ENCODE results near the gene PPP2R5C.

The PPP2R5C gene

DNA sequence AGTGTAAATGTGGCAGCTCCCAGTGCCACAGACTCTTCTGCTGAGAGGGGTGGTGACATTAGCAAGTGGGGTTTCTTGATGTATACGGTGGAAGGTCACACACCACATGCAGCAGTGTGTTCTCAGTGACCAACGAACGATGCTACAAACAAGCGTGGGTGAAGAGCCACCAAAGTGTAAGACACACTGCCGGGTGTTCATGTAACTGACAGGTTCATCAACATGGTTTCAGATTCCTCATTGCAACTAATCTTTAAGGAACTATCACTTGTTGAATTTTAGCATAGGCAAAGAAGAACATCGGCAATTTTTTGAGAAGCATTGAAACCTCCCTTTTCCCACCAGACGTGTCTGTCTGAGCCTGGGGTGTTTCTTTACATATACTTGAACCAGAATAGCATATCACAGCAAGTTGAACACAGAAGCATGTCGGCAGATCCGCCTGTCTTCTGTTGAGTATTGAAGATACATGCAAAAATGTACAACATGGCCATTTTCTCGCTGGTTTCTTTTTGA lies 58.8 kb downstream of the PPP2R5C start:
- no peak for DNase-seq

DNA sequence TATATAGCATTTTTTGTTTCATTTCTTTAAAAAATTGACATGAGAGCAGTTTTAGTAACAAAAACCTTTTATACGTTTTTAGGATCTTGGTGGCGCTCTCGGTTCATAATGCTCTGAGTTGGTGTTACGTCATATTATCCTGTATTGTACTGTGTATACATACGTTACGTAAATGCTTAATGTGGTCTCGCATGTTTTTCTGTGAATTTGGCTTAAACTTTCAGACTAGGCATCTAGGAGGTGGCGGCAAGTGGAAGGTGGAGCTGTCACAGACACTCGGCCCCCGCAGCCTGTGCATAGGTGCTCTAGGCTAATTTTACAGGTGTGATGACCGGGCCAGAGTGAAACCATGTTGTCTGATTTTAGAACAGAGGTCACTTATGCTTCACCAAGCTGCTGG lies 60.0 kb downstream of the PPP2R5C start:
- DNase-seq = peak; percentile 66

DNA sequence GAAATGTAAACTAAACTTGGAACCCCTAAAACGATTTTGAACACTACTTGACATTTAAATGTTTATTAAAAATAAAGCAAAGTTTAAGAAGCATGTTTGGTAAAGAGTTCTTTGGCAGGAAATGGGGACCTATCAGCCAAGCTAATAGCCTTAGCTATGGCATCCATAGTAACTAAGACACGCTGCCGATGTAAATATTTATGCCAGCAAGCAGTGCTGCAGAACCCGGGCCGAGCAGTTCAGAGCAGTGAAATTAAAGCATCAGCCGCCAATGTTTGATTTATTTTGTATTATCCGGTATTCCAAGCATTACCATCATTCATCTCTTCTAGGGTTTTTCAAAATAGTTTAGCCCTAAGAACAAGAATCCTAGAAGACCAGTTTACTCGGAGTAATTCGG lies 61.6 kb downstream of the PPP2R5C start:
- DNase-seq = peak; percentile 39

DNA sequence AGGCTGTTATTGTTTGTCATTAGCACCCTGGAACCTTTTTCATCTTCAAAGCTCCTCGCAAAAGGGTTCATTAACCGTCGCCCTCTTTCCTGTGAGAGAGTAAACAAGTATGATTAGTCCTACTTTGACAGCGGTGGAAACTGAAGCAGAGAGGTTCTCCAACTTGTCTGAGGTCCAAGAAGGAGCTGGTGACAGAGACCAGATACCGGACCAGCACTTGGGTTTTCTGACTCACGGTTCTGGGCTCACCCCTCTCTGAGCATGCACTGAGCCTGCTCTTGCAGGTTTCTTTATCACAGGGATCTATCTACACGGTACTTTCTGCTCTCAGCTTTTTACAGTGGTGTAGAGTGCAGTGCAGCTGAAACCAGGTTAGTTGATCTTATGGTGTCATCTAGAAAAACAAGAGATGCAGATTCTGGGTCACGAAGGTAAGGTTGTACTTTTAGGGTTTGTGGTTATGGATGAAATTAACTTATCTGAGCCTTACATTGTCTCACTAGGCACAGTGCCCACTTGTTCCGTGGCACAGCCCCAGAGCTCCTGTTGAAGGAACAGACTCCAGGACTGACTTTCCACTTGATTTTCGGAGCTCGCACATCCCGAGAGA lies 62.1 kb downstream of the PPP2R5C start:
- peak; percentile 69 for DNase-seq

DNA sequence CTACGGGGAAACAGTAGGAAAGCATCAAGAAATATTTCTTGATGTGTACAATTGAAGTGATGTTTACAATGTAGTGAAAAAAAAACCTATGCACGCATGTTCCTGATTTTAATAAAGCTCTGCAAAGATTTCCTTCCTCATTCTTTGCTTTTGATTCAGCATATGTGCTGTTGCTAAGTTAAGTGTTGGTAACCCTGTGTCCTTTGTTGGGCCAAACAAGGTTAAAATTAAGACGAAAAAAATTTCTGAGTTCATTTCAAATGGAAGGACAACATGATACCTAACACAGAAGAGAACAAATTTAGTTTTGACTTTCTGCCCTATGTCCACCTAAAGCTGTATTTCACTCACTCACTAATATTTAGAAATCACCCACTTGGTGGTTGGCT lies 62.8 kb downstream of the PPP2R5C start:
- no peak for DNase-seq

DNA sequence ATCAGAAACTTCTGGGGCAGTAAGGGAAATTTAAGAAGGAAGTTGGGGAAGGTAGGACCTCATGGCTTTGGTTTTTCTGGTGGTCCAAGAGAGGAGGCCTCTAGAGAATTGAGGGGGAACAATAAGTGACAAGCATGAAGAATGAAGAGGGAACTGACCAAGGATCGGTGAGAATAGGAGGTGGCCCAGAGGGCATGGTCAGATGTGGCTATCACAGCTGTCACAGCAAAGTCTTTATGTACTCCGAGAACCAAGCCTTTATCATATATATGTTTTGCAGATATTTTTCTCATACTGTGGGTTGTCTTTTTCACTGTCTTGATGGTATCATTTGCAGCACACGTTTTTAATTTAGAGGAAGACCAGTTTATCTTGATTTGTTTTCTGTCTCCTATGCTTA lies 64.3 kb downstream of the PPP2R5C start:
- DNase-seq = no peak

DNA sequence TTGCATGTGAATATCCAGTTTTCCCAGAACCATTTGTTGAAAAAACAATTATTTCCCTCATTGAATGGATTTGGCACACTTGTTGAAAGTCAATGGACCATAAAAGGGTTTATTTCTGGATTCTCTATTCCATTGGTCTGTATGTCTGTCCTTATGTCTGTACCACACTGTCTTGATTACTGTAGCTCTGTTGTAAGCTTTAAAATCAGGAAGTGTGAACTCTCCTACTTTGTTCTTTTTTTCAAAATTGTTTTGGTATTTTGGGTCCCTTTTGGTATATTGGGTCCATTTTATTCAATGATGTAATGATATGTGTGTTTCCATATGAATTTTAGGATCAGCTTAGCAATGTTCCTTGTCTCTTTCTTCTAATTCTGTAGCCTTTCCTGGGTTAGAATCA lies 64.8 kb downstream of the PPP2R5C start:
- DNase-seq = no peak

DNA sequence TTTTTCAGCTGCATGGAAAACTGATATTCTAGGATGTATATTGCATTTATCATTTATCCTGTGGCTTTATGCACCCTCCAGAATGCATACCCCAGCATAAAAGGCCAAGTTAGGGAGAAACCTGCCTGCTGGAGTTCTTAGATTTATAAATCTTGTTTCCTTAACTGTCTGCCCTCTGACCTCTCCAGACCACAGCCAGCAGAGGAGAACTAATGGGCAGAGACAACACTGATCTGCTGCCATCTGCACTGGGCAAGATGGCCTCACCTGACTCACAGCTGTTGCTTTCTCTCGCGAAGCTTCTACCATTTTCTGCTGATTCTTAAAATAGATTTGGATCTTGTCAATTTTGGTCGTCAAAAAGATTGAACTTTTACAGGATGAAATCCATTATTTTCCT lies 65.8 kb downstream of the PPP2R5C start:
- DNase-seq = no peak

DNA sequence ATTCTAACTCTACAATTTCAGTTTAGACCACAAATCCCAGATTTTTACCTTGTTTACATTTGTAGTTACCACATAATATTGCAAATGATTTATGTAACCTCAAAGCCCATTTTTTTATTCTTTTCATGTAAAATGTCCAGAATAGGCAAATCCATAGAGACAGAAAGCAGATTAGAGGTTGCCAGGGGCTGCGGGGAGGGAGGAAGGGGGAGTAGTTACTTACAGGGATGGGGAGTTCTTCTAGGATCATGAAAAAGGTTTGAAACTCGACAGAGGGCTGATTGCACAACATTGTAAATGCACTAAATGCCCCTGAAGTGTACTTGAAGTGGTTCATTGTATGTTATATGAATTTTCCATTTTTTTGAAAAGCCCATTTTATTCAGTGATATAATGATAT lies 66.5 kb downstream of the PPP2R5C start:
- DNase-seq = no peak

DNA sequence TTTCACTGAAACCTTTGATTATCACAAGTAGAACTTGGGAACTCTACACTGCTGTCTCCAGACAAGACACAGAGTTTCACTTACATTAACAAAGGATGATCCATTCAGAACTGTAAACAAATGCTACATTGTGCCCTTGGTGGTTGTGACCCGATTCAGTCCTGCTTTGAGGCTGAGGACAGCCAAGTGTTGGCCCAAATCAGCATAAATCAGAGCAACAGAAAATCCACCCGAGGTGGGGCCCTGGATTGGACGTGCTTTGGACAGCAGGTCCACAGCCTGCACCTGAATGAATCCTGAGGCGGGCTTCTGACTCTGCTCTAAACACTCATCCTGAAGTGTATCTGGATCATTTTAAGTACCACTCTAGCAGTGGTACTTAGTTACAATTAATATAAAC lies 68.8 kb downstream of the PPP2R5C start:
- DNase-seq = no peak

DNA sequence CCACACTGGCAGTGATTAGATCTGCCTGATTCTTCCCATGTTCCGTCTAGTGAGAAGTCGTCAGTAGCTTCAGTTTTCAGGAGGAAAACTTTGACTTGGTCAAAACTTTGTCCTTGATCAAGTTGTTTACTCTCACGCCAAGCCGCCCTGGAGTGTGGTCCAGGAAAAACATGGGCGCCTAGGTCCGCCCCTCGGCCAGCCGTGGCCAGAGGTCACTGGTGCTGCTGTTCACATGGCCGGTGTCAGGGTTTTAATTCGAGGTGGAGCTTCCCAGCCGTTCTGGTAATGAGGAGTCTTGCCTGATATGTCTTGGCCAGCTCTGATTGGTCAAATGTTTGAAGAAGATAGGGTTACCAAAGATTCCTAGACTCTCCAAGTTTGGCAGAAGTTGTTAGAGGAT lies 71.5 kb downstream of the PPP2R5C start:
- DNase-seq = no peak

DNA sequence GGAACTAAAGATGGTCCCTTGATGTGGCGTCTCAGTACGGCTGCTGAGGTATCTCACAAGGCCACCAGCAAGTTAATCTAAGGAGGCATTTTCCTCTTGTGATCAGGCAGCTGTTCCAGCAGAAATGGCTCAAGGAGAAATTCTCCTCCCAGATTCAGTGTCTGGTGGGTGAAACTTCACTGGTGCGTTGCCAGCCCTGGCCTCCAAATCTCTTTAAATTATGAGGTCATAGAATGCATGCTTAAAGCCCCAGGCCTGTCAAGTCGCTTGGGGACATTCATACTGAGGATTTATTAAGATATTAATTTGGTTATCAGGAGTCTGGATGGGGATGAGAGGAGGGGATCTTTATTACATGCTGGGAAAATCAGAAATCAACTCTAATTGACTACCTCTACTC lies 72.9 kb downstream of the PPP2R5C start:
- DNase-seq = no peak

DNA sequence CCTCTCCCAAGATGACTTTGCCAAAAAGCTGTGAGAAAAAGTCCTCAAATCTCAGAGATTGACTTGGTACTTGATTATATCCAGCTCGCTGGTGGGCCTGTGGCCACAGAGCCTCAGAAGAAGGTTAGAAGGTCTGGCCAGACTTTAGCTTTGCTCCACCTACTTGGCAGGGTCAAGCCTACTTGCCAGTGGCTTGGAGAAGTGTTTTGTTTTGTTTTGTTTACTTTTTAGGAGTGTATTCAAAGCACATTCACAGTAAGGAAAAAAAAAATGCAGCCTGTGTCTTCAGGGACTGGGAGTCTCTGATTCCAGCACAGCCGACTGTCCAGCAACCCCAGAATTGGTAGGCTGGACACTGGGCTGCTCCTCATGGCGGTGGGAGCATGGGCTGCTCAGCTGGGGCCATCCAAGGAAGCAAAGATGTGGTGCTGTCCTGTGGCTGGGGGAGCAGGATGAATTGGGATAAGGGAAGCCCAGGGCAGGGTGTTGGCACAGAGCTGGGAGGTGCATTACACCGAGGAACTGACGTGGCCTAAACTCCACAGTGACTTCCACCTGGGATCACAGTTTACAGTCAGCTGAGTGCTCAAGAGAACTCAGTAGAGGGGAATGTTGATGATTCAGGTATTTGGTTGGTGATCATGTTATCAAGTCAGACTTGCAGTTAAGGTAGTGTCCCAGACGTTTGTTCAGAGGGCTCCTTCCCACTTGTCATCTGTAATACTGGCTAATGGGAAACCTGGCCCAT lies 73.5 kb downstream of the PPP2R5C start:
- DNase-seq = no peak

DNA sequence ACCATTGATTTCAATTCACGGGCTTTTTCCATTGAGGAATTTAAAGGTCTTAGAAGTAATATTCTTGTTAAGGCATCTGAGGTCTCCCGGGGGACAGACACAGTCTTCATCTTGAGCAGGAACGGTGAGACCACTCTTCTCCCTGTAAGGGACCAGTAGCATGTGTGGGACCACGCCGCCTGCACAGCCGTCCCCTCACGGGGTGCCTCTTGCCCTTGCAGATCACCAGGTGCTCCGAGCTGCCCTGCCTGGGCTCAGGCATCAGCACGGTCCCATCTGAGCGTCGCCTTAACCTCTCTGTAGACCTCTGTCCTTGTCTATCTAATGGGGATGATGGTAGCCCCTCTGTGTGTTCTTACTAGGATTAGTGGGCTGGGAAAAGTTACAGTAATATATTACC lies 74.1 kb downstream of the PPP2R5C start:
- no peak for DNase-seq

DNA sequence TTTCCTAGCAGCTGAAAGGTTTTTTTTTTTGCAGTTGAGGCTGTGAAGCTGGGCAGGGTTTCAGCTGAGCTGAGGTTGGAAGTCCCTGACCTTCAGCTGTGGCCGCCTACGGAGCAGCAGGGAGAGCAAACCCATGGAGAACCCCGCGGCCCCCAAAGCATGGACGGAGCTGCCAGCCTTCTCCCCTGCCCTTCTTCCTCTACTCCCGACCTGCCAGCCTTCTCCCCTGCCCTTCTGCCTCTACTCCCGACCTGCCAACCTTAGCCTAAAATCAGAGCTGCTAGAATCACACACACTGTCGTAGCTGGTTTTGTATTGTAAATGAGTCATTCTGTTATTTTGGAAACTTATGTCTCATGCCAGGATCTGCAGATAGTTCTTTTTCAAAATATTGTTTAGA lies 74.6 kb downstream of the PPP2R5C start:
- DNase-seq = no peak

DNA sequence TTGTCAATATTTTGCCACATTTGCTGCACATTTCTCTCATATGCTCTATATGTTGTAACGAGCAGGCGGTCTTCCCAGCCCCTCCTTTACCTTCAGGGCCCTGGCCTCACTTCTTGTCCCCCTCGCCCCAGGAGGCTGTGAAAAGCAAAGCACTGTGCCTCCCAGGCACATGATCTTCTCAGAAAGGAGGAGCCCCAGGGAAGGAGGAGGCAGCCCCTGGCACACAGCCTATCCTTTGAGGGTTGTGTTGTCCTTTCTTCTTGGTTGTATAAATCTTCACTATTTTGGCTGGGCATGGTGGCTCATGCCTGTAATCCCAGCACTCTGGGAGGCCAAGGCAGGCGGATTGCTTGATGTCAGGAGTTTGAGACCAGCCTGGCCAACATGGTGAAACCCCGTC lies 77.0 kb downstream of the PPP2R5C start:
- DNase-seq = no peak

DNA sequence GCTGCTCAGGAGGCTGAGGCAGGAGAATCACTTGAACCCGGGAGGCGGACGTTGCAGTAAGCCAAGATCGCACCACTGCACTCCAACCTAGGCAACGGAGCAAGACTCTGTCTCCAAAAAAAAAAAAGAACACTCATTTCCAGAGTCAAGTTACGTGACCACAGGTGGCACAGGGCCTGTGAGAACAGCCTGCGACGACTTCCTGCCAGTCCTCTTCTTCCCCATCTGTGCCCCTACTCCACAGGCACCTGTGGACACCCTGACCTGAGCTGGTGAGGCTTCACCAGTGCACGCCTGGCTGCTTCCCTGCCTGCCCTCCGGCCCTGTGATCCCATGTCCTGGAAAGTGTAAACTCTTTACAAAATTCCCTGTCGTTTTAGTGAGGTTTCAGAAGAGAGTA lies 77.7 kb downstream of the PPP2R5C start:
- peak; percentile 27 for DNase-seq

DNA sequence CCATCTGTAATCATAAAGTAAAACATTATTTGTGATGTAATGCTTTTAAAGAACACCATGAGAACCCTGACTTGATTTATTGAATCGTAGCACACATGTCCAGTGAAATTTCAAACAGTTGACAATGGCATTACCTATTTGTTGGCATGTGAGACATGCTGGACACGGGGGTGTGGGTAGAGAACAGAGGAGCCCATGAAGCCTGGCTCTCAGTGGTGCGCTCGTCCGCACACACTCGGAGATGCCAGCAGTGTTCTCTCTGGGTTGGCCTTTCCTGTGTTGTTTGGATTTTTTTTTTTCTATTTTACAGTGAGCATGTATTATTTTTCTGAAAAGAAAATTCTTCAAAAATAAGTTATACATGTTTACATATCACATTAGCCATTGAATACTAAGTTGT lies 78.2 kb downstream of the PPP2R5C start:
- DNase-seq = no peak

DNA sequence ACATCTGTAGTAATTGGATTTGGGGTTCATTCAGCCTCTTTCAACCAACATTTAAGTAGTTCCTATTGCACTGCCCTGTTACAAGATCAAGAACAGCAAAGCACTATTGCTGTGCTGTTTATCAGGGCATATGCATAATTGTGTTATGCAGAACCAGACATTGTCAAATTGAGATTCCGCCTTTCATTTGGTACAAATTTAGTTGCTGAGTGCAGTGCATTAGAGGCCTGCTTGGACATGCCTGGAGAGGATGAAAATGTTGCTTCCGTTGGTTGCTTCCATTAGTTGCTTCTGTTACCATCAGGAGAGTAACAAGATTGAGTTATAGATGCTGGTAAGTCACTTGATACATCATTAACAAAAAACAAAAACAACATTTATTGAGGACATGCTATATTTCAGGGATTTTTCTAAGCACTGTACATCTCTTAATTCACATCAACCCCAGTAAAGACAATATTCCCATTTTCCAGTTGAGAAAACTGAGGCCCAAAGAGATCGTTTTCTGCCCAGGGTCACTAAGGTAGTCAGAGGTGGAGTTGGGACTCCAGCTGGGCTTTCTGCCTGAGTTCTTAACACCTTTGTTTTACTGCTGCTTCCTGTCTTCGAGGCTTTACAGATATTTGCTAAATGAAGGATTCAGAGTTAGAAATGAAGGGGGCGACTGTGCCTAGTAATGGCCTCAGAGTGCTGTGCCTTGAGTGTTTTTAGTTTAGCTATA lies 79.3 kb downstream of the PPP2R5C start:
- DNase-seq = no peak

DNA sequence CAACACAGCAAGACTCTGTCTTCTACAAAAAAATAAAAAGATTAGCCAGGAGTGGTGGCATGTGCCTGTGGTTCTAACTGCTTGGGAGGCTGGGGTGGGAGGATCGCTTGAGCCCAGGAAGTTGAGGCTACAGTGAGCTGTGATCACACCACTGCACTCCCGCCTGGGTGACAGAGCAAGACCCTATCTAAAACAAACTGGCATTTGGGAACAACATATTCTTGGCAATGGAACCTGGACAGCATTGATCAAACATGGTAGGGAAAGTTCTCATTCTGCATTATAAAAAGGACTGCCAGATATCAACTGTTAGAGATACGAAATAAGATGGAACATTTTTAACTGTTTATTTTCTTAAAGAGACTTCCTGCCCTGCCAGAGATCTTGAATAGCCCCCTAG lies 81.5 kb downstream of the PPP2R5C start:
- DNase-seq = no peak

DNA sequence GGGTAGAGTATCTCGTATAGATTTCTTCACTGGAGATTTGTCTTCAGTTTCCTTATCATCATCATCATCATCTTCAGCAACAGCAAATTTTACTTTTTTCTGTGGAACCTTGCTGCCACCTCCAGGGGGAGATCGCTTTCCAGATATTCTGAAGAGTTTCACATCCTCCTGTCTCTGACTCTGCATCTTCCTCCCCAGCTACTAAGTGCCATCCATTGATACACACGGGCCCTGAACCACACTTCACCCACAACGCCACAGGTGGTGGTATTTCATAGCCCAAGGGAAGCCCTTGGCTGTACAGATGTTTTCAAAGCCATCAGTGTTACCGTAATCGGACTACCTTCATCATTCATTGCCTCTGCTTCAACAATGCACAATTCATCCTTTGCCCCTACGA lies 82.2 kb downstream of the PPP2R5C start:
- DNase-seq = peak; percentile 38

DNA sequence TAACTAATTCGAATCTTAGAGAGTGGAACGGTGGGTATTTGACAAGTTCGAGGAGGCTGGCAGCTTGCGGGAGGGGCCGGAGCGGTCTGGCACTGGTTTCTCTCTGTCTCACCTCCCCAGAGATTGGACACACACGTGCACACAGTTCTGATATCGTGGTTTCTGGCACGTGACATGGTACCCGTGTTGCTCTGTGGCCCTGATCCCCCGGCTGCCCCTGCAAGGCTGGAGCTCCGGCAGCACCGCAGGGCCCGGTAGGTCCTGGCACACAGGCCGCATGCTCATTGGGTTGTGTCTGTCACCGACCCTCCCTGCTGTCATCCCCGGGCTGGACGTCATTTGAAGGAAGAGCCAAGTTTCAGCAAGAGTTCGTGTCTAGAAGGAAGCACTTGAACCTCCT lies 82.7 kb downstream of the PPP2R5C start:
- DNase-seq = no peak

DNA sequence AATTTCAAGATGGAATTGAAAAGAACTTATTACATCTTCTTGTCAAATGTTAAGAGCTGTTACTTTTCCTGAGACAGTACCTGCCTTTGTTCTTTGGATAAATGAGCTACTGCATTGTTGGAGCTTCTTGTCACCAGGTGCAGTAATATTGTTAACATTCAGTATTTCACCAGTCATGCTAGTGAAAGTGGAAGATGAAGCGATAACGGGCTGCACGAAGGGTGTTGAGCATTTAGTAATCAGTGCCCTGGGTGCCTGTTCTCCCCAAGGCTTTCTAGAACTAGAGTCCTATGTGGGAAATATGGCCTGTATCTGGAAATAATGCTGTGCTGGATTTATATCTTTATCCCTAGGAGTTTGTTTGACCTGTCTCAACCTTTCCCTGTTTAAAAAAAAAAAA lies 83.2 kb downstream of the PPP2R5C start:
- no peak for DNase-seq

DNA sequence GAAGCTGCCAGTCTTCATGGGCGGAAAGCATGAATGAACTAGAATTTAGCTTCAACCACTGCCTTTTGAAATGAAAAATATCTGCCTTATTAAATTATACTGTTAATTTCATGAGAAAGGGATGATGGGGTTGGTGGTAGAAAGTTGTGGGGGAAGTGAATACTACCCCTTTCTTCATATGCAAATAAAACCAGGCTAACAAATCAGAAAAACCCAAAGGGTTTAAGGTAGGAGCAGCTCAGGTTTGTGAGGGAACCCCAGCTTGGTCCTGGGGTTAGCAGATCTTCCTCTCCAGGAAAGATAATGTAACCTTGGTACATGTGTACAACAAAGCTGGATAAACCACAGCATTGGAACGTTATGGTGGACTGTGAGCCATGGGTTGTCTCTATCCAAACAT lies 84.0 kb downstream of the PPP2R5C start:
- DNase-seq = no peak
